Measurements from ENCODE around the gene MPP1. TPM values are rescaled to one million over a fixed set of nuclear protein-coding genes. Genes with fewer than 3 reads are reported as not detected.

MPP1 gene
- polyA plus RNA-seq, 1 of the 3 experiments (the other 2 are of a cell fraction), result 13.3 TPM

DNA sequence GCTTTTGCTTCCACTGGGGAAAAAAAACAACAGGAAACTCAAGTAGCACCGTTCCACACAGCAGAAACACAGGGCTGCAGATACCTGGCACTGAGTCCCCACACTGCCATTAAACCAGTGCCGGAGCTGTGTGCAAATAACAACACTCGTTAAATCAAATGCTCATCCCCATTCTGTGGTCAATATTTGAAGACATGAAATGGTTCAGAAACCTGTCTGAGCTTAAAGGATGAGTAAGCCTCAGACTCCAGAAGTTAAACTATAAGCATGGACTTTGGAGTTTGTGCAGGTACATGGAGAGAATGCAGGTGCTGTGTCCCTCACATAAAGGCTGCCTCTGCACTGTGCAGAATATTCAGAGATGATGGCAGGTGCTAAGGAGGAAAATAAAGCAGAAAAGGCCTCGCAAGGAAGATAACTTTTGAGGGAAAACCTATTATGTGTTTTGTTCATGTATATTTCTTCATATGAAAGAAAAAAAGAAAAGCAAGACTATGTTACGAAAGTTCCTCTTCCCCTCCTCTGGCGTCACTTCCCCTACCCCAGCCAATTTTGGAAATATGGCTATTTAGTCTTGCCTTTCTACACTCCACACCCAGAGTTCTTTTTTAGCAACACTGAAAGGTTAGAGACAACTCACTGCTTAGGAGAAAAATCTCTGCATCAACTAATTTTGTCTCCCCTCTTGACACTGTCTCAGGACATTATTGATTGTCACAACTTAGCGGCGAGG is 4.6 kb downstream of the MPP1 start:
- H2AFZ ChIP-seq (ENCODE audit: low read depth), result no peak overlapping the region
- no peaks in the 10 kb centered on the region for H3K36me3 ChIP-seq (replicated peaks in 1 of 2; ENCODE audit: control insufficient read depth in 1 of 2, insufficient read depth in 2 of 2, low read length in 1 of 2)
- no peaks in the 10 kb centered on the region for H3K9me3 ChIP-seq
- no peaks in the 10 kb centered on the region for H3K9me2 ChIP-seq
- peaks cover 7% of the 10 kb centered on the region in 2 experiments; a peak in 1 of 4 replicates for H3K4me1 ChIP-seq (ENCODE audit: control insufficient read depth in 1 of 2, insufficient read depth in 2 of 2, low read depth in 1 of 2, low read length in 1 of 2)
- no peaks in the 10 kb centered on the region for H3F3A ChIP-seq (replicated peaks; ENCODE audit: insufficient read depth)
- H3K9ac ChIP-seq, result no peak overlapping the region
- H3K27ac ChIP-seq (ENCODE audit: low read depth in 2 of 2, low read length in 1 of 2), result no peak overlapping the region
- DNase-seq, result no peak
- H3K4me3 ChIP-seq (ENCODE audit: low read depth in 2 of 2, low read length in 1 of 2), result no peak overlapping the region
- H3K4me2 ChIP-seq, result no peak overlapping the region
- TF ChIP-seq RXRA (IDR thresholded peaks at IDR 0.05; ENCODE audit: borderline replicate concordance, low read depth) (no peak), TEAD4 (IDR thresholded peaks at IDR 0.05; ENCODE audit: borderline replicate concordance, insufficient read depth) (no peak), JUND (IDR thresholded peaks at IDR 0.05) (no peak), MXI1 (IDR thresholded peaks at IDR 0.05; ENCODE audit: low read depth, low read length) (no peak), RCOR1 (IDR thresholded peaks at IDR 0.05; ENCODE audit: low read length) (no peak), SIN3A (IDR thresholded peaks at IDR 0.05; ENCODE audit: borderline replicate concordance, low read depth, low read length) (no peak), POLR2AphosphoS5 (IDR thresholded peaks at IDR 0.05; ENCODE audit: low read depth, low read length) (no peak), TCF12 (IDR thresholded peaks at IDR 0.05) (no peak), NFIC (IDR thresholded peaks at IDR 0.05; ENCODE audit: borderline replicate concordance) (no peak), ELF1 (IDR thresholded peaks at IDR 0.05) (no peak), EZH2phosphoT487 (IDR thresholded peaks at IDR 0.05; ENCODE audit: borderline replicate concordance, low read depth) (no peak), EP300 (IDR thresholded peaks at IDR 0.05; ENCODE audit: borderline replicate concordance in 1 of 2, low read depth in 1 of 2, low read length in 1 of 2) (no peak), YY1 (IDR thresholded peaks at IDR 0.05; ENCODE audit: low read depth) (no peak), GATA2 (CRISPR knock-in tag; IDR thresholded peaks at IDR 0.05) (no peak), MEF2A (IDR thresholded peaks at IDR 0.05; ENCODE audit: borderline replicate concordance, low read depth) (no peak)
- TF ChIP-seq, protein P1, sequence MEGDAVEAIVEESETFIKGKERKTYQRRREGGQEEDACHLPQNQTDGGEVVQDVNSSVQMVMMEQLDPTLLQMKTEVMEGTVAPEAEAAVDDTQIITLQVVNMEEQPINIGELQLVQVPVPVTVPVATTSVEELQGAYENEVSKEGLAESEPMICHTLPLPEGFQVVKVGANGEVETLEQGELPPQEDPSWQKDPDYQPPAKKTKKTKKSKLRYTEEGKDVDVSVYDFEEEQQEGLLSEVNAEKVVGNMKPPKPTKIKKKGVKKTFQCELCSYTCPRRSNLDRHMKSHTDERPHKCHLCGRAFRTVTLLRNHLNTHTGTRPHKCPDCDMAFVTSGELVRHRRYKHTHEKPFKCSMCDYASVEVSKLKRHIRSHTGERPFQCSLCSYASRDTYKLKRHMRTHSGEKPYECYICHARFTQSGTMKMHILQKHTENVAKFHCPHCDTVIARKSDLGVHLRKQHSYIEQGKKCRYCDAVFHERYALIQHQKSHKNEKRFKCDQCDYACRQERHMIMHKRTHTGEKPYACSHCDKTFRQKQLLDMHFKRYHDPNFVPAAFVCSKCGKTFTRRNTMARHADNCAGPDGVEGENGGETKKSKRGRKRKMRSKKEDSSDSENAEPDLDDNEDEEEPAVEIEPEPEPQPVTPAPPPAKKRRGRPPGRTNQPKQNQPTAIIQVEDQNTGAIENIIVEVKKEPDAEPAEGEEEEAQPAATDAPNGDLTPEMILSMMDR (IDR thresholded peaks at IDR 0.05), result no peak
- TF ChIP-seq, protein P2, sequence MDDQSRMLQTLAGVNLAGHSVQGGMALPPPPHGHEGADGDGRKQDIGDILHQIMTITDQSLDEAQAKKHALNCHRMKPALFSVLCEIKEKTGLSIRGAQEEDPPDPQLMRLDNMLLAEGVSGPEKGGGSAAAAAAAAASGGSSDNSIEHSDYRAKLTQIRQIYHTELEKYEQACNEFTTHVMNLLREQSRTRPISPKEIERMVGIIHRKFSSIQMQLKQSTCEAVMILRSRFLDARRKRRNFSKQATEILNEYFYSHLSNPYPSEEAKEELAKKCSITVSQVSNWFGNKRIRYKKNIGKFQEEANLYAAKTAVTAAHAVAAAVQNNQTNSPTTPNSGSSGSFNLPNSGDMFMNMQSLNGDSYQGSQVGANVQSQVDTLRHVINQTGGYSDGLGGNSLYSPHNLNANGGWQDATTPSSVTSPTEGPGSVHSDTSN (IDR thresholded peaks at IDR 0.05), result no peak
- no peaks in the 10 kb centered on the region for H4K20me1 ChIP-seq (ENCODE audit: insufficient read depth)
- ChIA-PET CTCF (no interaction called here), POLR2A (no interaction called here)
- WGBS (ENCODE audit: low lambda C conversion rate), result 47% methylated on average over 8 of the region's 8 CpGs
- no peaks in the 10 kb centered on the region for H3K27me3 ChIP-seq (ENCODE audit: insufficient read depth)
- no peaks in the 10 kb centered on the region for H3K79me2 ChIP-seq (ENCODE audit: insufficient read depth)

Data from SK-N-SH (cell line).